Measurements from ENCODE around the gene PRPF40A. TPM values are rescaled to one million over a fixed set of nuclear protein-coding genes. Genes with fewer than 3 reads are reported as not detected.
"Not testable (repeated sequence)": the region's sequence is repeated elsewhere in the genome, so short reads cannot be mapped to it uniquely, and the experiment has no call there.

Gene PRPF40A
- total RNA-seq, 2 donors from 2014 or later: 122 to 127 TPM

- peaks cover 8 to 23% of the 10 kb centered on the region in 2 donors for H3K36me3 Mint-ChIP-seq (ENCODE audit: insufficient read depth in 2 of 2)
- not testable (repeated sequence) for H3K27ac Mint-ChIP-seq; H3K4me3 Mint-ChIP-seq; H3K27me3 Mint-ChIP-seq (ENCODE audit: low read depth); ATAC-seq (replicated peaks in 1 of 2); H3K4me1 Mint-ChIP-seq (ENCODE audit: low read depth); DNase-seq; H3K9me3 Mint-ChIP-seq
Measured at GRCh38 chr2:152737509-152737908, 20.2 kb upstream of the PRPF40A start.

GRCh38 chr2:152730591-152731333 lies 13.5 kb upstream of the PRPF40A start:
- peak; percentile 11 to 12 for DNase-seq
- H3K4me3 Mint-ChIP-seq: no peak overlapping the region
- no peak overlapping the region for H3K27ac Mint-ChIP-seq
- H3K9me3 Mint-ChIP-seq: no peaks in the 10 kb centered on the region
- H3K4me1 Mint-ChIP-seq (ENCODE audit: low read depth): peaks cover 20% of the 10 kb centered on the region
- H3K27me3 Mint-ChIP-seq (ENCODE audit: low read depth): no peaks in the 10 kb centered on the region
- no peaks in the 10 kb centered on the region for H3K36me3 Mint-ChIP-seq (ENCODE audit: insufficient read depth in 2 of 2)
- peak; percentile 53 to 72 for ATAC-seq (replicated peaks in 1 of 2)

- Mint-ChIP-seq H3K36me3 (ENCODE audit: insufficient read depth in 2 of 2) (no peaks in the 10 kb centered on the region), H3K4me1 (ENCODE audit: low read depth) (peaks cover 20% of the 10 kb centered on the region), H3K4me3 (no peak overlapping the region), H3K27me3 (ENCODE audit: low read depth) (no peaks in the 10 kb centered on the region), H3K27ac (no peak overlapping the region), H3K9me3 (no peaks in the 10 kb centered on the region)
- no peak for DNase-seq
- no peak for ATAC-seq (replicated peaks in 1 of 2)
Measured at GRCh38 chr2:152729844-152730243, 12.6 kb upstream of the PRPF40A start.

- H3K4me3 Mint-ChIP-seq: no peak overlapping the region
- no peaks in the 10 kb centered on the region for H3K9me3 Mint-ChIP-seq
- no peak for DNase-seq
- H3K36me3 Mint-ChIP-seq (ENCODE audit: insufficient read depth in 2 of 2): peaks cover 2 to 13% of the 10 kb centered on the region in 2 donors
- peak overlapping the region; percentile 50 for H3K27ac Mint-ChIP-seq
- peaks cover 44% of the 10 kb centered on the region for H3K4me1 Mint-ChIP-seq (ENCODE audit: low read depth)
- no peaks in the 10 kb centered on the region for H3K27me3 Mint-ChIP-seq (ENCODE audit: low read depth)
- no peak for ATAC-seq (replicated peaks in 1 of 2)
Measured at GRCh38 chr2:152723918-152724317, 6.7 kb upstream of the PRPF40A start.

- H3K4me3 Mint-ChIP-seq; H3K9me3 Mint-ChIP-seq; DNase-seq; H3K27me3 Mint-ChIP-seq (ENCODE audit: low read depth); ATAC-seq (replicated peaks in 1 of 2); H3K27ac Mint-ChIP-seq: not testable (repeated sequence)
- H3K4me1 Mint-ChIP-seq (ENCODE audit: low read depth): peaks cover 44% of the 10 kb centered on the region
- peaks cover 6 to 14% of the 10 kb centered on the region in 2 donors for H3K36me3 Mint-ChIP-seq (ENCODE audit: insufficient read depth in 2 of 2)
Measured at GRCh38 chr2:152722639-152723038, 5.4 kb upstream of the PRPF40A start.

- Mint-ChIP-seq H3K4me1 (ENCODE audit: low read depth) (peaks cover 58% of the 10 kb centered on the region), H3K27me3 (ENCODE audit: low read depth) (no peaks in the 10 kb centered on the region), H3K36me3 (ENCODE audit: insufficient read depth in 2 of 2) (peaks cover 10 to 21% of the 10 kb centered on the region in 2 donors), H3K4me3 (peak overlapping the region in 1 of 2 donors; percentile 88), H3K27ac (peak overlapping the region; percentile 15), H3K9me3 (no peaks in the 10 kb centered on the region)
- ATAC-seq (replicated peaks in 1 of 2) (no peak), DNase-seq (no peak)
Measured at GRCh38 chr2:152720794-152721193, 3.5 kb upstream of the PRPF40A start.

- ATAC-seq (replicated peaks in 1 of 2): no peak
- peaks cover 73% of the 10 kb centered on the region for H3K4me1 Mint-ChIP-seq (ENCODE audit: low read depth)
- H3K36me3 Mint-ChIP-seq (ENCODE audit: insufficient read depth in 2 of 2): peaks cover 12 to 28% of the 10 kb centered on the region in 2 donors
Measured at GRCh38 chr2:152718909-152719645, 1.8 kb upstream of the PRPF40A start.

GRCh38 chr2:152718076-152718908 lies 1.0 kb upstream of the PRPF40A start, which contains the start of gene ARL6IP6:
Gene ARL6IP6, plus strand, starts transcription at chr2:152718620. Its CDS starts 5 bp downstream, at chr2:152718625.
- H3K4me3 Mint-ChIP-seq: peak within 1 kb of the TSS; percentile 88 to 100
- H3K36me3 Mint-ChIP-seq (ENCODE audit: insufficient read depth in 2 of 2): peaks cover 12 to 35% of the 10 kb centered on the region in 2 donors
- DNase-seq: peak; percentile 93 to 95
- peaks cover 72% of the 10 kb centered on the region for H3K4me1 Mint-ChIP-seq (ENCODE audit: low read depth)
- H3K27me3 Mint-ChIP-seq (ENCODE audit: low read depth): no peaks in the 10 kb centered on the region
- peak within 1 kb of the TSS; percentile 95 for H3K27ac Mint-ChIP-seq
- no peaks in the 10 kb centered on the region for H3K9me3 Mint-ChIP-seq
- ATAC-seq (replicated peaks in 1 of 2): peak; percentile 69 to 72

More at GRCh38 chr2:152718909-152719645, 1.8 kb upstream of the PRPF40A start:
- no peaks in the 10 kb centered on the region for H3K9me3 Mint-ChIP-seq
- no peaks in the 10 kb centered on the region for H3K27me3 Mint-ChIP-seq (ENCODE audit: low read depth)
- H3K27ac Mint-ChIP-seq: peak overlapping the region; percentile 95
- no peak for DNase-seq
- peak overlapping the region; percentile 88 to 100 for H3K4me3 Mint-ChIP-seq

GRCh38 chr2:152716805-152717227 lies 445 bp downstream of the PRPF40A start:
- ATAC-seq (replicated peaks in 1 of 2) (no peak), DNase-seq (peak in 1 of 2 donors; percentile 24)
- no peaks in the 10 kb centered on the region for H3K27me3 Mint-ChIP-seq (ENCODE audit: low read depth)
- peaks cover 68% of the 10 kb centered on the region for H3K4me1 Mint-ChIP-seq (ENCODE audit: low read depth)
- no peaks in the 10 kb centered on the region for H3K9me3 Mint-ChIP-seq
- peak overlapping the region; percentile 88 to 100 for H3K4me3 Mint-ChIP-seq
- peaks cover 16 to 39% of the 10 kb centered on the region in 2 donors for H3K36me3 Mint-ChIP-seq (ENCODE audit: insufficient read depth in 2 of 2)
- peak overlapping the region; percentile 88 for H3K27ac Mint-ChIP-seq

GRCh38 chr2:152715854-152716428 lies 1.3 kb downstream of the PRPF40A start:
- Mint-ChIP-seq H3K9me3 (no peaks in the 10 kb centered on the region), H3K4me1 (ENCODE audit: low read depth) (peaks cover 64% of the 10 kb centered on the region), H3K27ac (peak overlapping the region; percentile 88), H3K27me3 (ENCODE audit: low read depth) (no peaks in the 10 kb centered on the region), H3K36me3 (ENCODE audit: insufficient read depth in 2 of 2) (peaks cover 17 to 44% of the 10 kb centered on the region in 2 donors), H3K4me3 (peak overlapping the region; percentile 88 to 100)
- ATAC-seq (replicated peaks in 1 of 2): no peak
- peak; percentile 12 to 35 for DNase-seq

- Mint-ChIP-seq H3K4me3 (peak overlapping the region; percentile 57 to 85), H3K27me3 (ENCODE audit: low read depth) (no peaks in the 10 kb centered on the region), H3K9me3 (no peaks in the 10 kb centered on the region), H3K4me1 (ENCODE audit: low read depth) (peaks cover 56% of the 10 kb centered on the region), H3K27ac (peak overlapping the region; percentile 92), H3K36me3 (ENCODE audit: insufficient read depth in 2 of 2) (peaks cover 18 to 47% of the 10 kb centered on the region in 2 donors)
- ATAC-seq (replicated peaks in 1 of 2): no peak
- no peak for DNase-seq
Measured at GRCh38 chr2:152715112-152715511, 2.1 kb downstream of the PRPF40A start.

- ATAC-seq (replicated peaks in 1 of 2): no peak
- Mint-ChIP-seq H3K4me1 (ENCODE audit: low read depth) (peaks cover 58% of the 10 kb centered on the region), H3K9me3 (peaks cover 0 to 1% of the 10 kb centered on the region in 2 donors), H3K27me3 (ENCODE audit: low read depth) (no peaks in the 10 kb centered on the region), H3K27ac (no peak overlapping the region), H3K36me3 (ENCODE audit: insufficient read depth in 2 of 2) (peaks cover 16 to 64% of the 10 kb centered on the region in 2 donors), H3K4me3 (no peak overlapping the region)
- no peak for DNase-seq
Measured at GRCh38 chr2:152710713-152711112, 6.5 kb downstream of the PRPF40A start.

All from activated T-cell treated with anti-CD3 and anti-CD28 coated beads, Interleukin-2, amount 50 U/mL, for 72 hours (primary cell).